Stimulated activated effector memory CD8-positive, alpha-beta T cell treated with anti-CD3 and anti-CD28 coated beads, Interleukin-12 subunit alpha, Interleukin-12 subunit beta, amount 100 ng/mL, for 72 hours (primary cell): ENCODE data around the gene NOA1.
"Not testable (repeated sequence)": the region's sequence is repeated elsewhere in the genome, so short reads cannot be mapped to it uniquely, and the experiment has no call there.

ENCODE experiments used
- ATAC-seq: fragments of 150-1000 bp; cut with Tn5 transposase; 2 replicates; pipeline ENCODE4 v1.10.0; 2021
- DNase-seq, 2 donors: peaks; one replicate each; pipeline ENCODE4 v3.0.0; 2021 to 2022; ENCODE audit warnings: low spot score in 2 of 2
- H3K27ac Mint-ChIP-seq: one replicate; pipeline ENCODE4 v1.8.0; 2022; ENCODE audit warnings: mild to moderate bottlenecking, mixed read lengths
- H3K36me3 Mint-ChIP-seq: one replicate; pipeline ENCODE4 v1.8.0; 2022; ENCODE audit warnings: mild to moderate bottlenecking, mixed read lengths
- H3K4me1 Mint-ChIP-seq: one replicate; pipeline ENCODE4 v1.8.0; 2022; ENCODE audit warnings: mixed read lengths
- H3K4me3 Mint-ChIP-seq: one replicate; pipeline ENCODE4 v1.8.0; 2022; ENCODE audit warnings: mild to moderate bottlenecking, mixed read lengths
- H3K9me3 Mint-ChIP-seq: one replicate; pipeline ENCODE4 v1.8.0; 2022; ENCODE audit warnings: mixed read lengths

The NOA1 gene

GRCh38 chr4:56976283-56976836 lies 1.0 kb downstream of the NOA1 start:
- H3K4me3 Mint-ChIP-seq = peak overlapping the region; percentile 99
- peak in 1 of 2 donors; percentile 56 for DNase-seq
- peak overlapping the region; percentile 91 for H3K27ac Mint-ChIP-seq
- peaks cover 51% of the 10 kb centered on the region for H3K4me1 Mint-ChIP-seq
- H3K36me3 Mint-ChIP-seq = peaks cover 90% of the 10 kb centered on the region
- no peak for ATAC-seq
- H3K9me3 Mint-ChIP-seq = peaks cover 4% of the 10 kb centered on the region

GRCh38 chr4:56973336-56973735 lies 4.1 kb downstream of the NOA1 start:
- DNase-seq = no peak
- ATAC-seq = no peak
- Mint-ChIP-seq H3K9me3 (peaks cover 4% of the 10 kb centered on the region), H3K4me3 (peak overlapping the region; percentile 99), H3K36me3 (peaks cover 89% of the 10 kb centered on the region), H3K4me1 (peaks cover 46% of the 10 kb centered on the region), H3K27ac (no peak overlapping the region)

- Mint-ChIP-seq H3K9me3 (peaks cover 4% of the 10 kb centered on the region), H3K27ac (peak overlapping the region; percentile 44), H3K4me1 (peaks cover 44% of the 10 kb centered on the region), H3K4me3 (peak overlapping the region; percentile 1), H3K36me3 (peaks cover 89% of the 10 kb centered on the region)
- DNase-seq (no peak), ATAC-seq (no peak)
Observed at GRCh38 chr4:56972809-56973208, 4.6 kb downstream of the NOA1 start.

DNA sequence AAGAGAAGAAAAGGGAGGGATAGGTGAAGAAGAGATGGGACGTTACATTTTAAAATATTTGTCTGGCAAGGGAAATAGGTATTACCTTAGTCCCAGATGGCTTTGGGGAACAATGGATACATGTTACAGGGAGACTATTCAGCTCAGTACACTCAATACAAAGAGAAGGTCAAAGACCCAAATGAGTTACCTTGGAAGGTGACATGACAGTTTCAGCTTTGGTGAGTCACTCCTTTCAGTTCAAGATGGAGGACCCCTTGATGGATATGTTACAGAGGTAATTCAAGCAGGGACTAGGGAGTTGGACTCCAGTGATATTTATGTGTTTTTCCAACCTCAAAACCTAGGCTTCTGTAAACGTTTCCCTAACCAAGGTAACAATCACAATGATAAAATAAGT lies 5.0 kb downstream of the NOA1 start:
- Mint-ChIP-seq H3K4me3 (peak overlapping the region; percentile 1), H3K36me3 (peaks cover 89% of the 10 kb centered on the region), H3K4me1 (peaks cover 40% of the 10 kb centered on the region), H3K27ac (peak overlapping the region; percentile 44), H3K9me3 (peaks cover 4% of the 10 kb centered on the region)
- peak; percentile 49 for ATAC-seq
- no peak for DNase-seq

DNA sequence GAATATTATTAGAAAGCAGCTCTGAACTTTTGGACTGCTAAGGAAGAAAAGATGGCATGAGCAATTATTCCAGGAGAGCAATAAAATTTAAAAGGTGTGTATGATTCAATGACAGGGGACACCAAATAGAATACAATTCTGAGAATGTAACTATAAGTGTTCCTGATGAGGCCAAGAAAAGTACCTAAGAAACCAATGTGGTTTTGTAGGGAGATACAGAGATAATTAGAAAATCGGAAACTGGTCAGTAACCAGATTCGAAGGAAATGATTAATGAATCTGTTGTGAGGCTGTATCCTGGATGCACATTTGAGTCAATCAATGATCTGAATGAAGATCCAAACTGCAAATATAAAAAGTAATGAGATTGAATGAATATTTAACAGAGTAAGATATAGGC lies 6.0 kb downstream of the NOA1 start:
- peaks cover 36% of the 10 kb centered on the region for H3K4me1 Mint-ChIP-seq
- no peak for DNase-seq
- ATAC-seq = peak; percentile 76
- peaks cover 95% of the 10 kb centered on the region for H3K36me3 Mint-ChIP-seq
- H3K27ac Mint-ChIP-seq = peak overlapping the region; percentile 38
- H3K4me3 Mint-ChIP-seq = peak overlapping the region; percentile 1
- peaks cover 4% of the 10 kb centered on the region for H3K9me3 Mint-ChIP-seq

GRCh38 chr4:56961107-56961500 lies 16.3 kb downstream of the NOA1 start:
- no peaks in the 10 kb centered on the region for H3K9me3 Mint-ChIP-seq
- no peak overlapping the region for H3K4me3 Mint-ChIP-seq
- DNase-seq = no peak
- H3K4me1 Mint-ChIP-seq = no peaks in the 10 kb centered on the region
- H3K27ac Mint-ChIP-seq = no peak overlapping the region
- ATAC-seq = no peak
- H3K36me3 Mint-ChIP-seq = peaks cover 55% of the 10 kb centered on the region

GRCh38 chr4:56959100-56959499 lies 18.3 kb downstream of the NOA1 start:
- Mint-ChIP-seq H3K4me1 (no peaks in the 10 kb centered on the region), H3K9me3 (no peaks in the 10 kb centered on the region)
- no peak for DNase-seq

GRCh38 chr4:56958111-56958517 lies 19.3 kb downstream of the NOA1 start:
- Mint-ChIP-seq H3K4me3 (no peak overlapping the region), H3K4me1 (no peaks in the 10 kb centered on the region), H3K27ac (no peak overlapping the region), H3K36me3 (peaks cover 25% of the 10 kb centered on the region), H3K9me3 (no peaks in the 10 kb centered on the region)
- DNase-seq (no peak), ATAC-seq (no peak)

More at GRCh38 chr4:56959100-56959499, 18.3 kb downstream of the NOA1 start:
- Mint-ChIP-seq H3K36me3 (peaks cover 35% of the 10 kb centered on the region), H3K27ac (no peak overlapping the region), H3K4me3 (no peak overlapping the region)
- ATAC-seq = no peak

GRCh38 chr4:56953680-56954520 lies 23.5 kb downstream of the NOA1 start:
- no peaks in the 10 kb centered on the region for H3K9me3 Mint-ChIP-seq
- no peak overlapping the region for H3K4me3 Mint-ChIP-seq
- DNase-seq (no peak), ATAC-seq (no peak)
- H3K4me1 Mint-ChIP-seq = no peaks in the 10 kb centered on the region
- H3K36me3 Mint-ChIP-seq = no peaks in the 10 kb centered on the region
- H3K27ac Mint-ChIP-seq = no peak overlapping the region

GRCh38 chr4:56941403-56941802 lies 36.0 kb downstream of the NOA1 start:
- H3K4me3 Mint-ChIP-seq = no peak overlapping the region
- ATAC-seq = no peak
- H3K4me1 Mint-ChIP-seq = no peaks in the 10 kb centered on the region
- no peaks in the 10 kb centered on the region for H3K9me3 Mint-ChIP-seq
- peaks cover 36% of the 10 kb centered on the region for H3K36me3 Mint-ChIP-seq
- DNase-seq = no peak
- no peak overlapping the region for H3K27ac Mint-ChIP-seq

GRCh38 chr4:56940971-56941370 lies 36.4 kb downstream of the NOA1 start:
- Mint-ChIP-seq H3K36me3 (peaks cover 40% of the 10 kb centered on the region), H3K4me3 (no peak overlapping the region), H3K27ac (no peak overlapping the region), H3K9me3 (no peaks in the 10 kb centered on the region), H3K4me1 (no peaks in the 10 kb centered on the region)
- ATAC-seq (no peak), DNase-seq (no peak)

DNA sequence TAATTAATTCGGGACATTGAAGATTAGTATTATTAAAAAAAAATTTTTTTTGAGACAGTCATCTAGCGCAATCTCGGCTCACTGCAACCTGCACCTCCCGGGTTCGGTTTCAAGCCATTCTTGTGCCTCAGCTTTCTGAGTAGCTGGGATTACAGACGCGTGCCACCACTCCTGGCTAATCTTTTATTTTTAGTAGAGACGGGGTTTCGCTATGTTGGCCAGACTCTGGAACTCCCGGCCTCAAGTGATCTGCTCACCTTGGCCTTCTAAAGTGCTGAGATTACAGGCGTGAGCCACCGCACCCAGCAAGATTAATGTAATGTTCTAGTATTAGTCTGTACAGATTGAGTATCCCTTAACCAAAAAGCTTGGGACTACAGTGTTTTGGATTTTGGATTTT lies 37.0 kb downstream of the NOA1 start:
- peaks cover 46% of the 10 kb centered on the region for H3K36me3 Mint-ChIP-seq

GRCh38 chr4:56939826-56940225 lies 37.6 kb downstream of the NOA1 start:
- not testable (repeated sequence) for ATAC-seq, H3K4me3 Mint-ChIP-seq, H3K4me1 Mint-ChIP-seq, H3K9me3 Mint-ChIP-seq, H3K27ac Mint-ChIP-seq, DNase-seq
- H3K36me3 Mint-ChIP-seq = peaks cover 46% of the 10 kb centered on the region

More for the DNA sequence above, 37.0 kb downstream of the NOA1 start:
- no peak overlapping the region for H3K4me3 Mint-ChIP-seq
- H3K9me3 Mint-ChIP-seq = no peaks in the 10 kb centered on the region
- no peak for DNase-seq
- H3K27ac Mint-ChIP-seq = no peak overlapping the region
- no peak for ATAC-seq
- no peaks in the 10 kb centered on the region for H3K4me1 Mint-ChIP-seq

DNA sequence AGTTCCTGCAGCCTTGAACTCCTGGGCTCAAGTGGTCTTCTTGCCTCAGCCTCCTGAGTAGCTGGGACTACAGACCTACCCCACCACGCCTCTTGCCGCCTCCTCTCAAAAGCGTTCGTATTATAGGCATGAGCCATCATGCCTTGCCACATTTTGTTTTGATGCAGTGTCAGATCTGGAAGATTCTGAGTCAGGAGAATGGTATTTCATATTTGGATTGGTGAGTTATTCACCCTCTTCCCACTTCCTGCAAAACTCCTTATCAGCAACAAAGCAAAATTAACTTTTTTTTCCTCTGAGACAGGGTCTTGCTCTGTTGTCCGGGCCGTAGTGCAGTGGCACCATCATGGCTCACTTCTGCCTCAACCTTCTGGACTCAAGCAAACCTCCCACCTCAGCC lies 40.1 kb downstream of the NOA1 start:
- no peaks in the 10 kb centered on the region for H3K4me1 Mint-ChIP-seq
- ATAC-seq (no peak), DNase-seq (no peak)
- no peak overlapping the region for H3K4me3 Mint-ChIP-seq
- peaks cover 64% of the 10 kb centered on the region for H3K36me3 Mint-ChIP-seq
- H3K9me3 Mint-ChIP-seq = no peaks in the 10 kb centered on the region
- H3K27ac Mint-ChIP-seq = peak overlapping the region; percentile 54

DNA sequence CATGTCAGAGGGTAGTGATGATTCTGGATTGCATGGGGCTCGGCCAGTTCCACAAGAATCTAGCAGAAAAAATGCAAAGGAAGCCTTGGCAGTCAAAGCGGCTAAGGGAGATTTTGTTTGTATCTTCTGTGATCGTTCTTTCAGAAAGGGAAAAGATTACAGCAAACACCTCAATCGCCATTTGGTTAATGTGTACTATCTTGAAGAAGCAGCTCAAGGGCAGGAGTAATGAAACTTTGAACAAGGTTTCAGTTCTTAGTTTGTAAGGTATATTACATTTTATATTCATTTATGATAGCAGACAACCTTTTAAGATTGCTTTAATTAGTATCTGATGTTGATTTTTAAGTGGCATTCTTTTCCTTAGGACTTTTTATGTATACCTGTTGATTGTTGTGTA lies 45.5 kb downstream of the NOA1 start:
- H3K27ac Mint-ChIP-seq = no peak overlapping the region
- H3K36me3 Mint-ChIP-seq = peaks cover 84% of the 10 kb centered on the region
- DNase-seq (no peak), ATAC-seq (no peak)
- H3K4me1 Mint-ChIP-seq = peaks cover 25% of the 10 kb centered on the region
- no peaks in the 10 kb centered on the region for H3K9me3 Mint-ChIP-seq
- H3K4me3 Mint-ChIP-seq = no peak overlapping the region

- no peak overlapping the region for H3K4me3 Mint-ChIP-seq
- H3K27ac Mint-ChIP-seq = peak overlapping the region; percentile 10
- no peak for ATAC-seq
- DNase-seq = no peak
- H3K9me3 Mint-ChIP-seq = no peaks in the 10 kb centered on the region
- peaks cover 82% of the 10 kb centered on the region for H3K36me3 Mint-ChIP-seq
- H3K4me1 Mint-ChIP-seq = peaks cover 25% of the 10 kb centered on the region
Observed at GRCh38 chr4:56930638-56931037, 46.8 kb downstream of the NOA1 start.
